Measurements from ENCODE around the gene DOCK9. TPM values are rescaled to one million over a fixed set of nuclear protein-coding genes. Genes with fewer than 3 reads are reported as not detected.

Gene DOCK9
- total and polyA plus RNA-seq, 9 of the 15 experiments (the other 6 are each of a cell fraction or from before 2014, with no cell fraction given): 3.5 to 25.3 (median 16.7) TPM

GRCh38 chr13:99022941-99023340 lies 45.1 kb upstream of the DOCK9 start:
- no peaks in the 10 kb centered on the region for H3K27me3 ChIP-seq (ENCODE audit: control insufficient read depth in 2 of 2, insufficient read depth in 2 of 2, low read length in 2 of 2)
- ChIA-PET CTCF (ENCODE audit: low intra/inter-chr PET ratio) (no interaction called here), POLR2A (no interaction called here)
- WGBS (ENCODE audit: insufficient coverage, low coverage, missing lambda C conversion rate): 20% methylated on average over 4 of the region's 4 CpGs
- no peak overlapping the region for H2AFZ ChIP-seq (ENCODE audit: low read depth, low read length)
- H3K9ac ChIP-seq (ENCODE audit: insufficient read depth in 1 of 2, low read depth in 2 of 2, low read length in 2 of 2): no peak overlapping the region
- no peaks in the 10 kb centered on the region for H4K20me1 ChIP-seq (replicated peaks; ENCODE audit: control insufficient read depth, insufficient read depth, low read length)
- intact Hi-C loops (cut with micrococcal nuclease) (loop anchor here (10.0 kb wide), 1 partner anchor 128 kb away; no protein-coding TSS in a partner anchor), in situ Hi-C loops (cut with MboI) (no loop called here)
- H3K4me1 ChIP-seq (replicated peaks in 1 of 2; ENCODE audit: control insufficient read depth in 2 of 2, insufficient read depth in 2 of 2, low read length in 2 of 2): peaks cover 0 to 3% of the 10 kb centered on the region in 2 experiments; a peak in 2 of 5 replicates
- no peaks in the 10 kb centered on the region for H3K9me1 ChIP-seq (ENCODE audit: control insufficient read depth, insufficient read depth, low read length)
- no peak overlapping the region for H3K27ac ChIP-seq (ENCODE audit: extremely low read depth, low read depth, low read length)
- no peaks in the 10 kb centered on the region for H3K9me3 ChIP-seq (replicated peaks; ENCODE audit: control insufficient read depth, insufficient read depth, low read depth, low read length)
- TF ChIP-seq, protein P1, sequence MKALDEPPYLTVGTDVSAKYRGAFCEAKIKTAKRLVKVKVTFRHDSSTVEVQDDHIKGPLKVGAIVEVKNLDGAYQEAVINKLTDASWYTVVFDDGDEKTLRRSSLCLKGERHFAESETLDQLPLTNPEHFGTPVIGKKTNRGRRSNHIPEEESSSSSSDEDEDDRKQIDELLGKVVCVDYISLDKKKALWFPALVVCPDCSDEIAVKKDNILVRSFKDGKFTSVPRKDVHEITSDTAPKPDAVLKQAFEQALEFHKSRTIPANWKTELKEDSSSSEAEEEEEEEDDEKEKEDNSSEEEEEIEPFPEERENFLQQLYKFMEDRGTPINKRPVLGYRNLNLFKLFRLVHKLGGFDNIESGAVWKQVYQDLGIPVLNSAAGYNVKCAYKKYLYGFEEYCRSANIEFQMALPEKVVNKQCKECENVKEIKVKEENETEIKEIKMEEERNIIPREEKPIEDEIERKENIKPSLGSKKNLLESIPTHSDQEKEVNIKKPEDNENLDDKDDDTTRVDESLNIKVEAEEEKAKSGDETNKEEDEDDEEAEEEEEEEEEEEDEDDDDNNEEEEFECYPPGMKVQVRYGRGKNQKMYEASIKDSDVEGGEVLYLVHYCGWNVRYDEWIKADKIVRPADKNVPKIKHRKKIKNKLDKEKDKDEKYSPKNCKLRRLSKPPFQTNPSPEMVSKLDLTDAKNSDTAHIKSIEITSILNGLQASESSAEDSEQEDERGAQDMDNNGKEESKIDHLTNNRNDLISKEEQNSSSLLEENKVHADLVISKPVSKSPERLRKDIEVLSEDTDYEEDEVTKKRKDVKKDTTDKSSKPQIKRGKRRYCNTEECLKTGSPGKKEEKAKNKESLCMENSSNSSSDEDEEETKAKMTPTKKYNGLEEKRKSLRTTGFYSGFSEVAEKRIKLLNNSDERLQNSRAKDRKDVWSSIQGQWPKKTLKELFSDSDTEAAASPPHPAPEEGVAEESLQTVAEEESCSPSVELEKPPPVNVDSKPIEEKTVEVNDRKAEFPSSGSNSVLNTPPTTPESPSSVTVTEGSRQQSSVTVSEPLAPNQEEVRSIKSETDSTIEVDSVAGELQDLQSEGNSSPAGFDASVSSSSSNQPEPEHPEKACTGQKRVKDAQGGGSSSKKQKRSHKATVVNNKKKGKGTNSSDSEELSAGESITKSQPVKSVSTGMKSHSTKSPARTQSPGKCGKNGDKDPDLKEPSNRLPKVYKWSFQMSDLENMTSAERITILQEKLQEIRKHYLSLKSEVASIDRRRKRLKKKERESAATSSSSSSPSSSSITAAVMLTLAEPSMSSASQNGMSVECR (CRISPR knock-in tag; IDR thresholded peaks at IDR 0.05): no peak
- peak; percentile 30; the same call in 1 of the 2 replicates for TF ChIP-seq MAFF (IDR thresholded peaks at IDR 0.05; ENCODE audit: low read length)
- TF ChIP-seq ZNF561 (CRISPR knock-in tag; conservative IDR thresholded peaks at IDR 0.05): no peak
- no peak for TF ChIP-seq SRSF1 (IDR thresholded peaks at IDR 0.05; ENCODE audit: low read depth, low read length)
- TF ChIP-seq PHF8 (IDR thresholded peaks at IDR 0.05; ENCODE audit: borderline replicate concordance, low read length): no peak
- TF ChIP-seq C11orf30 (IDR thresholded peaks at IDR 0.05; ENCODE audit: low read depth): peak; percentile 50; the same call in 1 of the 2 replicates
- no peak for TF ChIP-seq RFX7 (CRISPR knock-in tag; IDR thresholded peaks at IDR 0.05)
- TF ChIP-seq EWSR1 (IDR thresholded peaks at IDR 0.05; ENCODE audit: borderline replicate concordance, low read depth, partially characterized antibody): no peak
- no peak for TF ChIP-seq MCM5 (IDR thresholded peaks at IDR 0.05; ENCODE audit: low read depth)
- TF ChIP-seq MAFG (tag; conservative IDR thresholded peaks at IDR 0.05): peak; percentile 55; the same call in 1 of the 2 replicates
- TF ChIP-seq ZNF316 (IDR thresholded peaks at IDR 0.05): peak; percentile 75
- H3K79me2 ChIP-seq (ENCODE audit: control insufficient read depth, insufficient read depth, low read length): peaks cover 21% of the 10 kb centered on the region
- no peak for ATAC-seq
- H3K36me3 ChIP-seq (ENCODE audit: control insufficient read depth, insufficient read depth, low read length): no peaks in the 10 kb centered on the region
- FAIRE-seq: no peak
- BruUV-seq (replicated peaks): no TSS peak
- H3K4me3 ChIP-seq: no peak overlapping the region
- H3K4me2 ChIP-seq (ENCODE audit: insufficient read depth, low read length): no peak overlapping the region
- no peak for DNase-seq (ENCODE audit: extremely low read depth in 1 of 4, low spot score in 3 of 4)

All from K562 (cell line).